SK-N-SH (cell line): ENCODE measurements around the gene MAP2K2. TPM values are rescaled to one million over a fixed set of nuclear protein-coding genes. Genes with fewer than 3 reads are reported as not detected.
"Not testable (repeated sequence)": the region's sequence is repeated elsewhere in the genome, so short reads cannot be mapped to it uniquely, and the experiment has no call there.

ENCODE experiments used
- CTCF ChIA-PET: fragments of 300-600, 350-600 bp; formaldehyde crosslinking; extraction: SDS; loops from one replicate; lab custom pipeline; 2021; lab: Yijun Ruan, JAX
- POLR2A ChIA-PET: fragments of 350-600 bp; sonication (Branson Sonifier 250); formaldehyde crosslinking; extraction: SDS; loops from one replicate; lab custom pipeline; 2020; ENCODE audit warnings: antibody characterized with exemption, inconsistent platforms; lab: Yijun Ruan, JAX
- DNase-seq: peaks from one replicate; pipeline ENCODE4 v3.0.0; 2012
- H2AFZ ChIP-seq: fragments of 200-600 bp; sonication (generic); 2 replicates; pipeline ENCODE4 v1.8.1; 2016; ENCODE audit warnings: antibody characterized with exemption, mild to moderate bottlenecking, low read depth
- H3F3A ChIP-seq: fragments of 200-600 bp; sonication (generic); replicated peaks from 2 replicates; pipeline ENCODE3; 2016; ENCODE audit warnings: antibody characterized with exemption, mild to moderate bottlenecking; ENCODE audit not compliant: insufficient read depth
- H3K27ac ChIP-seq, 2 experiments: fragments of 200-500 bp in 1 of 2; fragments of 200-600 bp in 1 of 2; sonication (Bioruptor generic) in 1 of 2; sonication (generic), shearing (Covaris generic) in 1 of 2; 2 replicates each; pipeline versions ENCODE4 v1.5.1 to v1.6.1; 2014 to 2016; ENCODE audit warnings: low read depth in 2 of 2, inconsistent platforms in 1 of 2, low read length in 1 of 2, mild to moderate bottlenecking in 1 of 2, mixed read lengths in 1 of 2
- H3K27me3 ChIP-seq: fragments of 200-600 bp; sonication (generic), shearing (Covaris generic); 2 replicates; pipeline ENCODE4 v1.6.1; 2016; ENCODE audit warnings: mixed run types; ENCODE audit not compliant: insufficient read depth
- H3K36me3 ChIP-seq, 2 experiments: fragments of 200-500 bp in 1 of 2; fragments of 200-600 bp in 1 of 2; sonication (Bioruptor generic) in 1 of 2; sonication (generic) in 1 of 2; replicated peaks in 1 of 2; 2 replicates each; pipeline versions ENCODE3 to v1.5.1; 2014 to 2016; ENCODE audit warnings: low read length in 1 of 2, mild to moderate bottlenecking in 1 of 2; ENCODE audit not compliant: insufficient read depth in 2 of 2, control insufficient read depth in 1 of 2
- H3K4me1 ChIP-seq, 2 experiments: fragments of 200-500 bp in 1 of 2; fragments of 200-600 bp in 1 of 2; sonication (Bioruptor generic) in 1 of 2; sonication (generic), shearing (Covaris generic) in 1 of 2; 2 replicates each; pipeline versions ENCODE4 v1.5.1 to v1.6.1; 2014 to 2016; ENCODE audit warnings: low read depth in 1 of 2, low read length in 1 of 2, mixed run types in 1 of 2; ENCODE audit not compliant: insufficient read depth in 2 of 2, control insufficient read depth in 1 of 2
- H3K4me2 ChIP-seq: fragments of 200-600 bp; sonication (generic), shearing (Covaris generic); 2 replicates; pipeline ENCODE4 v1.6.1; 2017; ENCODE audit warnings: mixed run types
- H3K4me3 ChIP-seq, 2 experiments: fragments of 200-500 bp in 1 of 2; fragments of 200-600 bp in 1 of 2; sonication (Bioruptor generic) in 1 of 2; sonication (generic), shearing (Covaris generic) in 1 of 2; 2 replicates each; pipeline versions ENCODE4 v1.5.1 to v1.8.1; 2014 to 2016; ENCODE audit warnings: low read depth in 2 of 2, inconsistent platforms in 1 of 2, low read length in 1 of 2, mild to moderate bottlenecking in 1 of 2, mixed read lengths in 1 of 2, moderate library complexity in 1 of 2
- H3K79me2 ChIP-seq: fragments of 200-600 bp; sonication (generic); 2 replicates; pipeline ENCODE4 v1.8.1; 2017; ENCODE audit warnings: mild to moderate bottlenecking; ENCODE audit not compliant: insufficient read depth
- H3K9ac ChIP-seq: fragments of 200-600 bp; sonication (generic); 2 replicates; pipeline ENCODE4 v1.6.1; 2017; ENCODE audit warnings: mixed run types
- H3K9me2 ChIP-seq: fragments of 200-600 bp; sonication (generic); 2 replicates; pipeline ENCODE4 v1.6.1; 2017; ENCODE audit warnings: mixed run types
- H3K9me3 ChIP-seq: fragments of 200-600 bp; sonication (generic); 2 replicates; pipeline ENCODE4 v1.6.1; 2017; ENCODE audit warnings: mixed run types, mild to moderate bottlenecking, moderate library complexity
- H4K20me1 ChIP-seq: fragments of 200-600 bp; sonication (generic); 2 replicates; pipeline ENCODE4 v1.6.1; 2017; ENCODE audit warnings: mild to moderate bottlenecking, mixed run types; ENCODE audit not compliant: insufficient read depth
- FOXJ3 ChIP-seq: sonication (generic); formaldehyde crosslinking; IDR thresholded peaks from 2 replicates; pipeline ENCODE4 v1.5.1; 2020; ENCODE audit warnings: mild to moderate bottlenecking, missing genetic modification reagents
- MXI1 ChIP-seq: IDR thresholded peaks from 2 replicates; pipeline ENCODE4 v1.6.1; 2012; ENCODE audit warnings: mild to moderate bottlenecking, low read depth, low read length, improper control_type of control experiment
- NRF1 ChIP-seq: IDR thresholded peaks from 2 replicates; pipeline ENCODE4 v1.6.1; 2012; ENCODE audit warnings: low read depth, mild to moderate bottlenecking, low read length
- POLR2AphosphoS5 ChIP-seq: IDR thresholded peaks from 2 replicates; pipeline ENCODE4 v1.6.1; 2012; ENCODE audit warnings: low read depth, low read length
- RAD21 ChIP-seq: IDR thresholded peaks from 2 replicates; pipeline ENCODE4 v1.6.1; 2012; ENCODE audit warnings: mild to moderate bottlenecking, low read length
- RFX5 ChIP-seq: IDR thresholded peaks from 2 replicates; pipeline ENCODE4 v1.6.1; 2012; ENCODE audit warnings: mild to moderate bottlenecking, improper control_type of control experiment, low read length
- WGBS: methylation state at CpG from one replicate; pipeline ENCODE4 v1.1.6; 2017; ENCODE audit warnings: low lambda C conversion rate; 5-methylcytosine and 5-hydroxymethylcytosine counted together
- polyA plus RNA-seq, 3 experiments: library from polyadenylated mRNA; depleted of rRNA; stranded (reverse); fragments of >200 nt; gene quantifications; 2 replicates each; pipeline ENCODE4 v1.2.3, GENCODE V29; 2012
- TF ChIP-seq, protein P1 (sequence below): fragments of 150-350 bp; IDR thresholded peaks from 2 replicates; pipeline ENCODE4 v1.6.1; 2017; ENCODE audit warnings: antibody characterized with exemption, low read length, low read depth, borderline replicate concordance
- TF ChIP-seq, protein P2 (sequence below): fragments of 200-600 bp; sonication (generic); IDR thresholded peaks from 2 replicates; pipeline ENCODE4 v1.6.1; 2017; ENCODE audit warnings: antibody characterized with exemption, mild to moderate bottlenecking, moderate library complexity
- TF ChIP-seq, protein P3 (sequence below): IDR thresholded peaks from 2 replicates; pipeline ENCODE4; 2012

The MAP2K2 gene
- polyA plus RNA-seq, 1 of the 3 experiments (the other 2 are of a cell fraction), result 114 TPM

DNA sequence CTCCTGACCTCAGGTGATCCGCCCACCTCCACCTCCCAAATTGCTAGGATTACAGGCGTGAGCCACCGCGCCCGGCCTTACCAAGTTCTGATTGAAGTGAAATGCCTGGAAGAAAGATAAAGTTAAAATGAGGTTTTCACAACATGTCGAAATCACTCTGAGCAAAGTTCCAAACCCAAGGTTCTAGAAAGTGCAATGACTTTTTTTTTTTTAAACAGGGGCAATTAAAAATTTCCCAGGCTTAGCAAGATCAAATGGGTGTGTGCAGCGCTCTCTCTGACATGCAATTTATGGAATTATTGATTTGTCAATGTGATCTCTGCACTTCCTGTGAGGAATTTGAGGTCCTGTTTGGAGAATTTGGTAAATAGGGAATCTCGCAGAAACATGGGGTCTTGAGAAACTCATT lies 12.8 kb upstream of the MAP2K2 start:
- Histone ChIP-seq H3K79me2 (no peaks in the 10 kb centered on the region), H3K9me2 (no peaks in the 10 kb centered on the region), H3K4me1 (peaks cover 0 to 2% of the 10 kb centered on the region in 2 experiments; a peak in 1 of 4 replicates), H3K36me3 (no peaks in the 10 kb centered on the region), H3K4me3 (no peak overlapping the region), H3K9ac (no peak overlapping the region), H3K27me3 (no peaks in the 10 kb centered on the region), H3K27ac (no peak overlapping the region), H3K9me3 (no peaks in the 10 kb centered on the region), H3K4me2 (no peak overlapping the region), H2AFZ (no peak overlapping the region), H3F3A (peaks cover 4% of the 10 kb centered on the region), H4K20me1 (no peaks in the 10 kb centered on the region)
- POLR2A ChIA-PET, result no interaction called here
- no peak for DNase-seq
- 91% methylated on average over 8 of the region's 8 CpGs for WGBS
- TF ChIP-seq POLR2AphosphoS5 (no peak), NRF1 (no peak), MXI1 (no peak), RAD21 (no peak), FOXJ3 (CRISPR knock-in tag) (no peak)
- TF ChIP-seq, protein P1, sequence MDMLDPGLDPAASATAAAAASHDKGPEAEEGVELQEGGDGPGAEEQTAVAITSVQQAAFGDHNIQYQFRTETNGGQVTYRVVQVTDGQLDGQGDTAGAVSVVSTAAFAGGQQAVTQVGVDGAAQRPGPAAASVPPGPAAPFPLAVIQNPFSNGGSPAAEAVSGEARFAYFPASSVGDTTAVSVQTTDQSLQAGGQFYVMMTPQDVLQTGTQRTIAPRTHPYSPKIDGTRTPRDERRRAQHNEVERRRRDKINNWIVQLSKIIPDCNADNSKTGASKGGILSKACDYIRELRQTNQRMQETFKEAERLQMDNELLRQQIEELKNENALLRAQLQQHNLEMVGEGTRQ, result no peak
- TF ChIP-seq, protein P2, sequence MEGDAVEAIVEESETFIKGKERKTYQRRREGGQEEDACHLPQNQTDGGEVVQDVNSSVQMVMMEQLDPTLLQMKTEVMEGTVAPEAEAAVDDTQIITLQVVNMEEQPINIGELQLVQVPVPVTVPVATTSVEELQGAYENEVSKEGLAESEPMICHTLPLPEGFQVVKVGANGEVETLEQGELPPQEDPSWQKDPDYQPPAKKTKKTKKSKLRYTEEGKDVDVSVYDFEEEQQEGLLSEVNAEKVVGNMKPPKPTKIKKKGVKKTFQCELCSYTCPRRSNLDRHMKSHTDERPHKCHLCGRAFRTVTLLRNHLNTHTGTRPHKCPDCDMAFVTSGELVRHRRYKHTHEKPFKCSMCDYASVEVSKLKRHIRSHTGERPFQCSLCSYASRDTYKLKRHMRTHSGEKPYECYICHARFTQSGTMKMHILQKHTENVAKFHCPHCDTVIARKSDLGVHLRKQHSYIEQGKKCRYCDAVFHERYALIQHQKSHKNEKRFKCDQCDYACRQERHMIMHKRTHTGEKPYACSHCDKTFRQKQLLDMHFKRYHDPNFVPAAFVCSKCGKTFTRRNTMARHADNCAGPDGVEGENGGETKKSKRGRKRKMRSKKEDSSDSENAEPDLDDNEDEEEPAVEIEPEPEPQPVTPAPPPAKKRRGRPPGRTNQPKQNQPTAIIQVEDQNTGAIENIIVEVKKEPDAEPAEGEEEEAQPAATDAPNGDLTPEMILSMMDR, result no peak
- CTCF ChIA-PET, result interaction anchor here (0.6 kb wide), 1 partner anchor 95 kb away, joined by 3 read pairs; no protein-coding TSS in a partner anchor

DNA sequence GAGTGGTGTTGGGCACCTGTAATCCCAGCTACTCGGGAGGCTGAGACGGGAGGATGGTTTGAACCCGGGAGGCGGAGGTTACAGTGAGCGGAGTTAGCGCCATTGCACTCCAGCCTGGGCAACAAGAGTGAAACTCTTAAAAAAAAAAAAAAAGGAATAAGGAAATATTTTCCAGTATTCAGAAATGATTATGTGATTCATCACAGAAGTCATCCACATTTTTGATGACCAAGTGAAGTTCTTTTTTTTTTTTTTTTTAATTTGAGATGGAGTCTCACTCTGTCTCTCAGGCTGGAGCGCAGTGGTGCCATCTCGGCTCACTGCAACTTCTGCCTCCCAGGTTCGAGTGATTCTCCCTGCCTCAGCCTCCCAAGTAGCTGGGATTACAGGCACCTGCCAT lies 11.5 kb upstream of the MAP2K2 start:
- H3K27me3 ChIP-seq, H3F3A ChIP-seq, H3K9me2 ChIP-seq, H2AFZ ChIP-seq, H3K4me3 ChIP-seq, CTCF ChIA-PET, H3K27ac ChIP-seq, H3K79me2 ChIP-seq, H3K9me3 ChIP-seq, H4K20me1 ChIP-seq, DNase-seq, POLR2A ChIA-PET, H3K4me2 ChIP-seq, H3K9ac ChIP-seq, H3K36me3 ChIP-seq: not testable (repeated sequence)
- 96% methylated on average over 9 of the region's 9 CpGs for WGBS
- peaks cover 2 to 10% of the 10 kb centered on the region in 2 experiments; a peak in 2 of 4 replicates for H3K4me1 ChIP-seq

DNA sequence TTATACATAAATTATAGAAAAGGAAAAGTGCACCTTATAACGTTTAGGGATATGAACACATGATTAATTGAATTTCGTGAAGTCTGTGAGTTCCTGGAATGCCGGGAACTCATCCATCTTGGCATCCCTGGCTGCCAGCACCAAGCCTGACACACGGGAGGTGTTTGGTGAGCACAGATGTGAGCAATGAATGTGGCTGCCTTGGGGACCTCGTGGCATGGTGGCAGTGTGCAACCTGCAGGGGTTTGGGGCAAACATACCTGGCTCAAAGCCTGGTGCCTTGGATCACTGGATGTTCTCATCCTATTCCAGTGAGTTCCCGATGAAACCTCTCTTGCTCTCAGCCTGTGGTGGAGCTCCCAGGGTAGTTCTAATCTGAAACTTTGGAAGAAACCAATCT lies 10.4 kb upstream of the MAP2K2 start:
- Histone ChIP-seq H3K27ac (no peak overlapping the region), H4K20me1 (no peaks in the 10 kb centered on the region), H3K27me3 (no peaks in the 10 kb centered on the region)
- POLR2A ChIA-PET, result no interaction called here
- WGBS, result 18% methylated on average over 5 of the region's 6 CpGs
- TF ChIP-seq, protein P3, sequence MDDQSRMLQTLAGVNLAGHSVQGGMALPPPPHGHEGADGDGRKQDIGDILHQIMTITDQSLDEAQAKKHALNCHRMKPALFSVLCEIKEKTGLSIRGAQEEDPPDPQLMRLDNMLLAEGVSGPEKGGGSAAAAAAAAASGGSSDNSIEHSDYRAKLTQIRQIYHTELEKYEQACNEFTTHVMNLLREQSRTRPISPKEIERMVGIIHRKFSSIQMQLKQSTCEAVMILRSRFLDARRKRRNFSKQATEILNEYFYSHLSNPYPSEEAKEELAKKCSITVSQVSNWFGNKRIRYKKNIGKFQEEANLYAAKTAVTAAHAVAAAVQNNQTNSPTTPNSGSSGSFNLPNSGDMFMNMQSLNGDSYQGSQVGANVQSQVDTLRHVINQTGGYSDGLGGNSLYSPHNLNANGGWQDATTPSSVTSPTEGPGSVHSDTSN, result peak; percentile 22; the same call in 1 of the 2 replicates
- no peak for TF ChIP-seq RFX5
- TF ChIP-seq, all 33 proteins: peak for 1
- no peak for DNase-seq
- Histone ChIP-seq H3K9ac (no peak overlapping the region), H2AFZ (0 out of 2 replicates have a peak overlapping the region, but pooled peaks have one; percentile 11), H3K4me2 (no peak overlapping the region), H3K9me2 (no peaks in the 10 kb centered on the region), H3K4me1 (peaks cover 2 to 11% of the 10 kb centered on the region in 2 experiments; a peak in 2 of 4 replicates), H3F3A (peaks cover 4% of the 10 kb centered on the region), H3K79me2 (no peaks in the 10 kb centered on the region), H3K4me3 (no peak overlapping the region), H3K36me3 (no peaks in the 10 kb centered on the region), H3K9me3 (no peaks in the 10 kb centered on the region)
- CTCF ChIA-PET, result interaction anchor here (0.7 kb wide), 1 partner anchor 70 kb away, joined by 3 read pairs; no protein-coding TSS in a partner anchor
